ENCODE results near the gene CLIP1. TPM values are rescaled to one million over a fixed set of nuclear protein-coding genes. Genes with fewer than 3 reads are reported as not detected.
A peak's percentile ranks its signal among the peaks of the same experiment; 100 is the strongest.
"Not testable (repeated sequence)": the region's sequence is repeated elsewhere in the genome, so short reads cannot be mapped to it uniquely, and the experiment has no call there.

The CLIP1 gene
- 110 TPM for total RNA-seq

DNA sequence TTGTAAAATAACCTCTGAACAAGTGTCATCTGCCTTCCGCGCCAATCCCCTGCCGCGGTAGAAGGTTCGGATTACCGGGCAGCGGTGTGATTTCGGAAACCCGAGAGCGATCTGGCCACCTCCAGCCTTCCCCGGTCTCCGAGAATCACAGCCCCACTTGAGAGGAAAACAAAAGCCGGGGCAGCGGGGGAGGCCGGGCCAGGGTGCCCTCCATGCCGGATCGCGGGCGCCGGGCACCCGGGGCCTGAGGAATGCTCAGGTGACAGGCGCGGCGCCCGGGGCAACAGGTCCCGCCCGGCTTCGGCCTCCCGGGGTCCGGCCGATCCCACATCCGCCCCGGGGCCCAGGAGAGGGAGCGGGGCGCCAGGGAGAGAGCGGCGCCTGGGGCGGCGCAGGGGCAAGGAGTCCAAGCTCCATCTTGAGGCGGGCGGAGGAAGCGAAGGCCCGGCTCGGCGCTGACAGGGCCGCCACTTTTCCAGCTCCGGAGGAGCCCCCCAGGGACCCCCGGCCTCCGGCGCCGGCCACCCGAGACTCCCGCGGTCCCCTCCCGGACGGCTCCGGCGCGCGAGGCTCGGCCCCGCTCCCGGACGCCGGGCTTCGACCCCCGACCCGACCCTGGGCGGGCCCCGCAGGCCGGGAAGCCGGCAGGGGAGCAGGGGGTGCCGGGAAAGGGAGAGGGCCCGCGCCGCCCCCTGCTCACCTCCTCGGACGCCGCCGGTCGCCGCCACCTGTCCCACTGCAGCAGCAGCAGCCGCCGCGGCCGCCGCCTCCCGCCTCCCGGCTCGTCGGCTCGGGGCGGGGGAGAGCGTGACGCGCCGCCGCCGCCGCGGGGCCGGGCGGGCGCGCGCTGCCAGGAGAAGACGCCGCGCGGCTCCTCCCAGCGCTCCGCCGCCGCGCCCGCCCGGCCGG is at the start of gene CLIP1:
CLIP1 (minus strand) TSS at position 849 of the 909 bp plus-strand sequence. CDS start 42,217 bp downstream, outside the sequence.
- DNase-seq (ENCODE audit: low spot score) = peak; percentile 58

DNA sequence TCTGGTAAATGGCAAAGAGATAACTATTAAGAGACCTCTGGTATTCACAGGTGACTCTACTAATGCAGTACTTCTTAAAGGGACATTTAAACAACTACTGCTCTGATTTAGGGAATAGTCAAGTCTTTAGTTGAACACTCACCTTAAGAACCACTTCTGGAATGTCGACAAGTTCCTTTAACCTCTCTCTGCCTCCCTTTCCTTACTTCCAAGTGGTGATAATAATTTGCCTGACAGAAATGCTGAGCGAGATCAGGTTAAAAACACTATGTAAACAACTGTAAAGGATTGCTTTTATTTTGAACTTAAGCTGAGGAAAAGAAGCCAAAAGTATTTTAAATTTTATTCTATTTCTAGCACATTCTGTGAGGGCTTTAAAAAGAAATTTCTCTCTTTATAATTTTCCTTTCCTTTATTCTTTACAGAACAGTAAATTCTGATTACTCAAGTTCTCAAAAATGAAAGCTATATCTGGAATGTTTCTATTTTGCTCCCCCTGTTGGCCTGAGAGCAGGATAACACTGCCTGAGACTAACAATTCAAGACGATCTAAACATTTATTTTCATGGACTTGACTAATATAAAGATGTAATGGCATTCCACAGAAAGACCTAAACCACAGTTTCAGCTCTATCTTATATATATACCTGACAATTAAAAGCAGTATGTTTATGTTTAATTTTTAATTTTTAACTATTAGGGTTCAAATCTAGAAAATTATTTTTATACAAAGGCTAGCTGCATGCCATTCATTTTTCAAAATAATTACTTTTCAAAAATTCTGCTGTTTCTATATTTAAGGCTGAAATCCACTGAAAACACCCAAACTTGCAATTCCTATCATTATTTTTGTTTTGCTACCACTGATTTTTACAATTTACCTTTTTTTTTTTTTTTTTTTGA is 49.1 kb upstream of the CLIP1 start:
- peak; percentile 27 for DNase-seq (ENCODE audit: low spot score)

DNA sequence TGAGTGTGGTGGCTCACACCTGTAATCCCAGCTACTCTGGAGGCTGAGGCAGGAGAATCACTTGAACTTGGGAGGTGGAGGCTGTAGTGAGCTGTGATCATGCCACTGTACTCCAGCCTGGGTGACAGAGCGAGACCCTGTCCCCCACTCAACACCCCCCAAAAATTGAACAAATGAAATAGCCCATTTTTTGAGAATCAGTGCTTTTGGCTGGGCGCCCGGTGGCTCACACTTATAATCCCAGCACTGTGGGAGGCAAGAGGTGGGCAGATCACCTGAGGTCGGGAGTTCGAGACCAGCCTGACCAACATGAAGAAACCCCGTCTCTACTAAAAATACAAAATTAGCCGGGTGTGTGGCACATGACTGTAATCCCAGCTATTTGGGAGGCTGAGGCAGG is 48.1 kb upstream of the CLIP1 start:
- peak; percentile 40 for DNase-seq (ENCODE audit: low spot score)

DNA sequence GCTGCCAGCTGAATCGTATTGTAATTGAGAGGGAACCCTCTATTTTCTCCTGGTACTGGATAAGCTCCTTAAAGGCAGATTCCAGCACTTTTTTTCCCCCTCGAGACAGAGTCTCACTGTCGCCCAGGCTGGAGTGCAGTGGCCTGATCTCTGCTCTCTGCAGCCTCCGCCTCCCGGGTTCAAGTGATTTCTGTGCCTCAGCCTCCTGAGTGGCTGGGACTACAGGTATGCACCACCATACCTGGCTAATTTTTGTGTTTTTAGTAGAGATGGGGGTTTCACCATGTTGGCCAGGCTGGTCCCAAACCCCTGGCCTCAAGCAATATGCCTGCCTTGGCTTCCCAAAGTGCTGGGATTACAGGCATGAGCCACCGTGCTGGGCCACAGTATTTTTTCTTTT is 47.4 kb upstream of the CLIP1 start:
- DNase-seq (ENCODE audit: low spot score) = peak; percentile 29

DNA sequence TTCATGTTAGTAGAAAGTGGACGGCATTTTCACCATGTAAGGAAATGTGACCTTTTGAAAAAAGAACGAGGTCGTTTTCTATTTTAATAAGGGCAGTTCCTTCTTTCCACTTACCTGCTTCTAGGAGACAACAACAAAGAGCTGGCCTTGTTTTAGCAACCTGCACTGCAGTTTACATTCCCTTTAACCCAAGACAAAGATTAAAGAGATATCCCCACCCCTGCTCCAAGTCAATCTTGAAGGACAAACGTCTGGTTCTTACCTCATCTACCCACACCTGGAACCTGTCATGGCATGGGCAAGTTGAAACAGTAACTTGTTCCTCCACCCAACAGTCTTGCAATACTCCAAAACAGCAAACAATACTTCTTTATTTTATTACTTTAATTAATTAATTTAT is 45.5 kb upstream of the CLIP1 start:
- DNase-seq (ENCODE audit: low spot score) = peak; percentile 57

DNA sequence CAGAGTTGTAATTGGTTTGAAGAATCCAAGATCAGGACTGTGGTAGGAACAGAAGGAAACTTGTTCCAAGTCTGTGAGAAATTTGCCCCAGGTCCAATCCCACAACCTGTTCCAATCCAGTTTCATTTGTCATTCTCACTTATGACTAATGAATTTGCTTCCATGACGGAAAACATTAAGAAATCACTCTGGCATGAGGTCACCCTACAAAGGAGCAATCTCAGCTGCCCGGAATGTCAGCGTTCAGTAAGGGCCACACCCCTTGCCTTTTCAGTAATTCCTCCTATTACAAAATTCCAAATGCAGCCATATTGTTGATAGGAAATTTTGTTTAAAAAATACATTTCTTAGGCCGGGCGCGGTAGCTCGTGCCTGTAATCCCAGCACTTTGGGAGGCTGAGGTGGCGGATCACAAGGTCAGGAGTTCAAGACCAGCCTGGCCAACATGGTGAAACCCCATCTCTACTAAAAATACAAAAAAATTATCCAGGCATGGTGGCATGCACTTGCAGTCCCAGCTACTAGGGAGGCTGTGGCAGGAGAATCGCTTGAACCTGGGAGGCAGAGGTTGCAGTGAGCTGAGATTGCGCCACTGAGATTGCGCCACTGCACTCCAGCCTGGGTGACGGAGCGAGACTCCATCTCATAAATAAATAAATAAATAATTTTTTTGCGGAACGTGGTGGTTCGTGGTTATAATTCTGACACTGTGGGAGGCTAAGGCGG is 42.0 kb upstream of the CLIP1 start:
- peak; percentile 17 for DNase-seq (ENCODE audit: low spot score)

DNA sequence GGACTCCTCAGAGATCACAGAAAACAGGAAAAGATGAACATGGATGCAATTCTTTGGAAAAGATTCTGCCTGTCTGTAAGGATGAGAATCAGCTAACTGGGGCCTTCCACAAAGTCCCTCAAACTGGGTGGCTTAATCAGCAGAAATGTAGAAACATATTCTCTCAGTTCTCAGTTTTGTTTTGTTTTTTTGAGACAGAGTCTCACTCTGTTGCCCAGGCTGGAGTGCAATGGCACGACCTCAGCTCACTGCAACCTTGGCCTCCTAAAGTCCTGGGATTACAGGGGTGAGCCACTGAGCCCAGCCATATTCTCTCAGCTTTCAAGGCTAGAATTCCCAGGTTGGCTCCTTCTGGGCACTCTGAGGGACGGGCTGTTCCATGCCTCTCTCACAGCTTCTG is 38.2 kb upstream of the CLIP1 start:
- no peak for DNase-seq (ENCODE audit: low spot score)

DNA sequence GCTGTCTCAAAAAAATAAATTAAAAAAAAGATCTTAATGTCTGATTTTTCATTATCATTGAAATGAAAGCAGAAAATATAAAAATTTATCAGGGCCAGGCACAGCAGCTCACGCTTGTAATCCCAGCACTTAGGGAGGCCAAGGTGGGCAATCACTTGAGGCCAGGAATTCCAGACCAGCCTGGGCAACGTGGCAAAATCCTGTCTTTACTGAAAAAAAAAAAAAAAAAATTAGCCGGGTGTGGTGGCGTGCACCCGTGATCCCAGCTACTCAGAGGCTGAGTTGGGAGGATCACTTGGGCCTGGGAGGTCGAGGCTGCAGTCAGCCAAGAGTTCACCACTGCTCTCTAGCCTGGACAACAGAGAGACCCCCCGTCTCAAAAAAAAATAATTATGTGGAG is 37.6 kb upstream of the CLIP1 start:
- DNase-seq (ENCODE audit: low spot score) = no peak

DNA sequence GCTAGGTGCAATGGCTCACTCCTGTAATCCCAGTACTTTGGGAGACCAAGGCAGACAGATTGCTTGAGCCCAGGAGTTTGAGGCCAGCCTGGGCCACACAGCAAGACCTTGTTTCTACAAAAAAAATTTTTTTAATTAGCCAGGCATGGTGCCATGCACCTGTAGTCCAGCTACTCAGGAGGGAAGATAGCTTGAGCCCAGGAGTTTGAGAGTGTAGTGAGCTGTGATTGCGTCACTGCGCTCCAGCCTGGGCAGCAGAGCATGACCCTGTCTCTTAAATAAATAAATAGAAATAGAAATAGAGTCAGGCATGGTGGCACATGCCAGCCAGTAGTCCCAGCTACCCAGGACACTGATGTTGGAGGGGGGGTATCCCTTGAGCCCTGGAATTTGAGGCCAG is 36.7 kb upstream of the CLIP1 start:
- no peak for DNase-seq (ENCODE audit: low spot score)

DNA sequence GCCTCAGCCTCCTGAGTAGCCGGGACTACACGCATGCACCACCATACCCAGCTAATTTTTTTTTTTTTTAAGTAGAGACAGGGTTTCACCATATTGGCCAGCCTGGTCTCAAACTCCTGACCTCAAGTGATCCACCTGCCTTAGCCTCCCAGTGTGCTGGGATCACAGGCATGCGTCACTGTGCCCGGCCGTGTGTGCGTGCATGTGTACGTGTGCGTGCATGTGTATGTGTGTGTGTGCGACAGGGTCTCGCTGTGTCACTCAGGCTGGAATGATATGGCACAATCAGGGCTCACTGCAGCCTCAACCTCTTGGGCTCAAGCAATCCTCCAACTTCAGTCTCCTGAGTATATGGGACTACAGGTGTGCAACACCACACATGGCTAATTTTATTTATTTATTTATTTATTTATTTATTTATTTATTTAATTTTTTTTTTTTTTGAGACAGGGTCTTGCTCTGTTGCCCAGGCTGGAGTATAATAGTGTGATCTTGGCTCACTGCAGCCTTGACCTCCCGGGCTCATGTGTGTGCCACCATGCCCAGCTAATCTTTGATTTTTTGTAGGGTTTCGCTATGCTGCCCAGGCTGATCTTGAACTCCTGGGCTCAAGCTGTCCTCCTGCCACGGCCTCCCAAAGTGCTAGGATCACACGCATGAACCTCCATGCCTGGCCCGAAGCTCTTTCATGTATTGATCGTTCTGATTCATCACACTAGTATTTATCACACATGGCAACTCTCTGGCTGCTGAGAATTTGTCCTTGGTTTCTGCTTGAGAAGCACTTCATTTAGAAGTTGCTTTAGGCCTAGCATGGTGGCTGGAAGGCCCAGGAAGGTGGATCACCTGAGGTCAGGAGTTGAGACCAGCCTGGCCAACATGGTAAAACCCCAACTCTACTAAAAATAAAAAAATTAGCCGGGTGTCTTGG is 35.9 kb upstream of the CLIP1 start:
- DNase-seq (ENCODE audit: low spot score) = no peak

DNA sequence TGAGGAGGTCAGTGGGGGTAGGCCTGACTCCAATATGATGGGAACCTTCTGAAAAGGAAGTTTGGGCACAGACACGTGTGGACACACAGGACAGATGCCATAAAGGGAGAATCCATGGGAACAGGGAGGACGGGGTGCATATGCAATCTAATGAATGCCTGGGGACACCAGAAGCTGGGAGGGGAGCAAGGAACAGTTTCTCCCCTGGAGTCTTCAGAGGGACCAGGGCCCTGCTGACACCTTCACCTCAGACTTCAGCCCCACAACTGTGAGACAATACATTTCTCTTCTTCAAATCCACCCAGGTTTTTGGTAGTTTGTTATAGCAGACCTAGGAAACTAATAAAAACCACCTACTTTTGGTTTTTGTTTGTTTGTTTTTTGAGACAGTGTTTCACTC is 35.2 kb upstream of the CLIP1 start:
- no peak for DNase-seq (ENCODE audit: low spot score)

DNA sequence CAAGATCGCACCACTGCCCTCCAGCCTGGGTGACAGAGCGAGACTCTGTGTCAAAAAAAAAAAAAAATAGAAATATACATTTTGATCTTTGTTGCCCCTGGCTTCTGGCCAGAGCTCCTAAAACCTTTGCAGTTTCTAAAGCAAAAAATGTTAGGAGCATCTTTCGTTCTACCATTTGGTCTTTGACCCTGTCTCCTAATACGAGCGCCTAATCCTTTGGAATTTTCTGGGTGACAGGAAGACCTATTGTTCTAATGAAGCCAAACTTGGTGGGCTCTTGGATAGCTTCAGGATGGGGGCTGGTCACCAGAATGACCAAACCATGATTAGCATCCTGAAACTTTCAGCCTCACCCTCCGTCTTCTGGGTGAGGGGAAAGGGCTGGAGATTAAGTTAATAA is 32.3 kb upstream of the CLIP1 start:
- DNase-seq (ENCODE audit: low spot score) = no peak

DNA sequence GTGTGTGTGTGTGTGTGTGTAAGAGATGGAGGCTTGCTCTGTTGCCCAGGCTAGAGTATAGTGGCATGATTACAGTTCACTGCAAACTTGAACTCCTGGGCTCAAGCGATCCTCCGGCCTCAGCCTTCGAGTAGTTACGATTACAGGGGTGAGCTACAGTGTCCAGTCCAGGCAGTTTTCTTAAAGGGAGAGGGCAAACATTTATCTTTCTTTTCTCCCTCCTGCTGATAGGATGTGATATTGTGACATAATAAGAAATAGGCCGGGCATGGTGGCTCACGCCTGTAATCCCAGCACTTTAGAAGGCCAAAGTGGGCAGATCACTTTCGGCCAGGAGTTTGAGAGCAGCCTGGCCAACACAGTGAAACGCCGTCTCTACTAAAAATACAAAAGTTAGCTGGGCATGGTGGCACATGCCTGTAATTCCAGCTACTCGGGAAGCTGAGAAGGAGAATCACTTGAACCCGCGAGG is 31.8 kb upstream of the CLIP1 start:
- DNase-seq (ENCODE audit: low spot score) = no peak

DNA sequence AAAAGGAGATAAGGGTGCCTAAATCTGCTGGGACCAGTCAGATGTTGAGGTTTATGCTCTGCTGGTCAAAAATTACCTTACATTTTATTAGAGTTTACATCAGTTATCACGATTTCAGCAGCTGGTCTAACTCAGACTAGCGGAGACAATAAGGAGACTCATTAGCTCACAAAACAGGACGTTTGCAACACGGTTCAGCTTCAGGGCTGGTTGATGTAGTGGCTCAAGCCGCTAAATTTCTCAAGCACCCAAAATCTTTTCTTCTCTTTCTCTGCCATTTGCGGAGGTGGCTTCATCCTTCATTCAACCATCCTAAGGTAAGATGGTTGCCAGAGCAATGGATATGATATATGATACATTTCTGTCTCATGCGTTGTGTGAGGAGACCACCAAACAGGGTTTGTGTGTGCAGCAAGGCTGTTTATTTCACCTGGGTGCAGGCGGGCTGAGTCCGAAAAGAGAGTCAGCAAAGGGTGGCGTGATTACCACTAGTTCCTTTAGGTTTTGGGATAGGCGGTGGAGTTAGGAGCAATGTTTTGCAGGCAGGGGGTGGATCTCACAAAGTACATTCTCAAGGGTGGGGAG is 30.3 kb upstream of the CLIP1 start:
- DNase-seq (ENCODE audit: low spot score) = no peak

DNA sequence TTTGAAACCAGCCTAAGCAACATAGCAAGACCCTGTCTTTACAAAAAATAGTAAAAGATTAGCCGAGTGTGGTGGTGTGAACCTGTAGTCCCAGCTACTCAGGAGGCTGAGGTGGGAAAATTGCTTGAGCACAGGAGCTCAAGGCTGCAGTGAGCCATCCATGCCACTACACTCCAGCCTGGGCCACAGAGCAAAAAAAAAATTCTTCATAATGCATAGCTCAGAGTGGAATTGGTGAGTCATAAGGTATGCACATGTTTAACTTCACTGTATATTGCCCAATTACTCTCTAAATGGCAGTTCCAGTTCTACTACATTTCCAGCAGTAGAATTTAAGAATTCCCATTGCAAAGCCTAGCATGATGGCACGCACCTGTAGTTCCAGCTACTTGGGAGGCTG is 26.8 kb upstream of the CLIP1 start:
- no peak for DNase-seq (ENCODE audit: low spot score)

DNA sequence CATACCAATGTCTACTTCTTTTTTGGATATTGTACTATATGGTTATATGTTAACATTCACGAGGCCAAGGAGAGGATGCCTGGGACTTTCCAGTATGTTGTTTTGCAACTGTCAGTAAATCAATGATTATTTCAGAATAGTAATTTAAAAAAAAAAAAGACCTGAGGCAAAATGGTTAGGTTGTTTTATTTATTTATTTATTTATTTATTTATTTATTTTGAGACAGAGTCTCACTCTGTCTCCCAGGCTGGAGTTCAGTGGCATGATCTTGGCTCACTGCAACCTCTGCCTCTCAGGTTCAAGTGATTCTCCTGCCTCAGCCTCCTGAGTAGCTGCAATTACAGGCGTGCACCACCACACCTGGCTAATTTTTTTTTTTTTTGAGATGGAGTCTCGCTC is 25.4 kb upstream of the CLIP1 start:
- DNase-seq (ENCODE audit: low spot score) = not testable (repeated sequence)

DNA sequence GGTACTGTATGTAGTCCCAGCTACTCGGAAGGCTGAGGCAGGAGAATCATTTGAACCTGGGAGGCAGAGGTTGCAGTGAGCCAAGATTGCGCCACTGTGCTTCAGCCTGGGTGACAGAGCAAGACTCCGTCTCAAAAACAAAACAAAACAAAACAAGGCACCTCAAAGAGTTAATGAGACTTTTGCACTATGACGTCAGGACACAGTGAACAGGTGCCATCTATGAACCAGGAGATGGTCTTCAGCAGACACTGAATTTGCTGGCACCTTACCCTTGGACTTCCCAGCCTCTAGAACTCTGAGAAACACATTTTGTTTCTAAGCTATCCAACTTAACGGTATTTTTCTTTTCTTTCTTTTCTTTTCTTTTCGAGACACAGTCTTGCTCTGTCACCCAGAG is 23.9 kb upstream of the CLIP1 start:
- DNase-seq (ENCODE audit: low spot score) = not testable (repeated sequence)

DNA sequence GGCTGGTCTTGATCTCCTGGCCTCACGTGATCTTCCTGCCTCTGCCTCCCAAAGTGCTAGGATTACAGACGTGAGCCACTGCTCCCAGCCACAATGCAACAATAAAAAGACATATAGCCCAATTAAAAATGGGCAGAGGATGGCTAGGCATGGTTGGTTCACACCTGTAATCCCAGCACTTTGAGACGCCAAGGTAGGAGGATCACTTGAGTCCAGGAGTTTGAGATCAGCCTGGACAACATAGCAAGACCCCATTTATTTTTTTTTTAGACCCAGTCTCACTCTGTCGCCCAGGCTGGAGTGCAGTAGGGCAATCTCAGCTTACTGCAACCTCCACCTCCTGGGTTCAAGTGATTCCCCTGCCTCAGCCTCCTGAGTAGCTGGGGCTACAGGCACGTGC is 21.6 kb upstream of the CLIP1 start:
- DNase-seq (ENCODE audit: low spot score) = not testable (repeated sequence)

DNA sequence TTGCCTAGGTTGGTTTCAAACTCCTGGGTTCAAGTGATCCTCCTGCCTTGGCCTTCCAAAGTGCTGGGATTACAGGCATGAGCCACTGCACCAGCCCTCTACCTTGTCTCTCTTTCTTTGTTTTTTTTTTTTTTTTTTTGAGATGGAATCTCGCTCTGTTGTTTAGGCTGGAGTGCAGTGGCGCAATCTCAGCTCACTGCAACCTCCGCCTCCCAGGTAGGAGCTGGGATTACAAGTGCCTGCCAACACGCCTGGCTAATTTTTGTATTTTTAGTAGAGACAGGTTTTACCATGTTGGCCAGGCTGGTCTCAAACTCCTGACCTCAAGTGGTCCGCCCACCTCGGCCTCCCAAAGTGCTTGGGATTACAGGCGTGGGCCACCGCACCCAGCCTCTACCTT is 16.4 kb upstream of the CLIP1 start:
- not testable (repeated sequence) for DNase-seq (ENCODE audit: low spot score)

DNA sequence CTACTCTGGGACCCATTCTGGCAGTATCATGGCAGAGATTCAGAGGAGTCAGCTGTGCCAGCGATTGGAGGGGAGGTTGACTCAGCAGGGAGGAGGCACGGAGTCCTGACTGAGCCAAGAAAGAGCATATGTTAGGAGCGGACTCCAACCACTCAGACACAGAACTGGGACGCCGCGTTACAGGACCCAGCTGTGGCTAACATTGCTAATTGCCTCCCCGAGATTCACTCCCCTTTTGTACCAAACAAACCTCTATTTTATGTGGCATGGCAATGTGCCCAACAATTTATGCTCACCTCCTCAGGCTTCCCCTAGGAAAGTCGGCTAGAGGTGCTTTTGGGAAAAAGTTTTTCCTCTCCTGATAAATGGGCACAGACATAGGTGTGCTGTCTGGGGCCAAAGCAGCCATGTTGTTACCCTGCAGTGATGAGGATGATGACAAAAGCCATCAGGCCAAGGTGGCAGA is 15.2 kb upstream of the CLIP1 start:
- peak; percentile 67 for DNase-seq (ENCODE audit: low spot score)

Measured in ureter (tissue), 1 donor.